HG03571 (cell line): Measurements from ENCODE around the gene DLX4.

Experiments
- ATAC-seq: cut with Tn5 transposase; IDR thresholded peaks from one replicate; pipeline ENCODE4 v1.9.1; 2021; ENCODE audit not compliant: unreplicated experiment

Gene DLX4

DNA sequence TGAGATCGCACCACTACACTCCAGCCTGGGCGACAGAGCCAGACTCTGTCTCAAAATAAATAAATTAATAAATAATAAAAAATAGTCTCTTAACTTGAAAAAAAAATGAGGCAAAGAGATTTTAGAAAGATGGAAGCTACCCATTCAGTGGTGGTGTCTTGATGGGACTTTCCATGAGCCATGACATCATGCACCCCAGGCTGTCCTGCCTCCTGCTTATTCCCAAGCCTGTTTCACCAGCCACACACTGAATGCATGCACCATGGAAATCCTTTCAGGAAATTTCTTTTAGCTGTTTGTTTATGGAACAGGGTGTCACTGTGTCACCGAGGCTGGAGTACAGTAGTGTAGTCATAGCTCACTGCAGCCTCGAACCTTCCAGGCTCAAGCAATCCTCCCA is 34.9 kb downstream of the DLX4 start:
- no peak for ATAC-seq

DNA sequence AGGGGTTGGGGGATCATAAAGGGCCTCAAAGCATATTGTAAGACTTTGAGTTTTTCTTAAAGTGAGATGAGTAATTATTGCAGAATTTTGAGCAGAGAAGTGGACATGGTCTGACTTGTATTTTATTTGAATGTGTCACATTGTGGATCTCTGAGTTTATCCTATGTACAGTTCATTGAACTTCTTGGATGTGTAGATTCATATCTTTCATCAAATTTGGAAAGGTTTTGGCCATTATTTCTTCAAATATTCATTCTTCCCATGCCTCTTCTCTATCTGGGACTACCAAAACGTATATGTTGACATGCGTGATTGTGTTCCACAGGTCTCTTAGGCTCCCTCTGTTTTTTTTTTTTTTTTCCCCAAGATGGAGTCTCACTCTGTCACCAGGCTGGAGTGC is 40.3 kb downstream of the DLX4 start:
- no peak for ATAC-seq

DNA sequence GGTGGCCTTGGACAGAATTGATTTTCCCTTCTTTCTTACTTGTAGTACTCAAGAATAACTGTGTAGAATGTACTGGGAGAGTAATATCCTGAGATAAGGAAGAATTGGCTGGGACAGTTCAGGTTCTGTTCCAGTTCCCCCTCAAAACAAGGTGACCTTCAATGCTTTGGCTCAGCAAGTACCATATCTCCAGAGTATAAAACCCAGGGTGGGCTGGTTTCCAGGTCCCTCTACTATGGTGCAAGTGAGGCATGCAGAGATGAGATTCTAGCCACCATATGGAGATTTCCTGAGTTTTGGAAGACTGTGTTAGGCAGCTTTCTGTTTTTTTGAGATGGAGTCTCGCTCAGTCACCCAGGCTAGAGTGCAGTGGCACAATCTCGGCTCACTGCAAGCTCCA is 44.1 kb downstream of the DLX4 start:
- ATAC-seq = no peak

DNA sequence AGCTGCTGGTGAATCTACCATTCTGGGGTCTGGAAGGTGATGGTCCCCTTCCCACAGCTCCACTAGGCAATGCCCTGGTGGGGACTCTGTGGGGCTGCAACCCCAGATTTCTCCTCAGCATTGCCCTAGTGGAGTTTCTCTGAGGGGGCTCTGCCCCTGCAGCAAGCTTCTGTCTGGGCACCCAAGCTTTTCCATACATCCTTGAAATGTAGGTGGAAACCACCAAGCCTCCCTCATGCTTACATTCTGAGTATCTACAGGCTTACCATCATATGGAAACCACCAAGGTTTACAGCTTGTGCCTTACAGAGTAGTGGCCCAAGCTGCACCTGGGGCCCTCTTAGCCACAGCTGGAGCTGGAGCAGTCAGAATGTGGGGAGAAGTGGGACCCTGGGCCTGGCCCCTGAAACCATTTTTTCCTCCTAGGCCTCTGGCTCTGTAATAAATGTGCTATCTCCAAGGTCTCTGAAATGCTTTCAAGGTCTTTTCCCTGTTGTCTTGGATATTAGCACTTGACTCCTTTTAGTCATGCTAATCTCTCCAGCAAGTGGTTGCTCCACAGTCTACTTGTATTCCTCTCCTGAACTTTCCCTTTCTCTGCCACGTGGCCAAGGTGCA is 45.6 kb downstream of the DLX4 start:
- ATAC-seq = no peak

DNA sequence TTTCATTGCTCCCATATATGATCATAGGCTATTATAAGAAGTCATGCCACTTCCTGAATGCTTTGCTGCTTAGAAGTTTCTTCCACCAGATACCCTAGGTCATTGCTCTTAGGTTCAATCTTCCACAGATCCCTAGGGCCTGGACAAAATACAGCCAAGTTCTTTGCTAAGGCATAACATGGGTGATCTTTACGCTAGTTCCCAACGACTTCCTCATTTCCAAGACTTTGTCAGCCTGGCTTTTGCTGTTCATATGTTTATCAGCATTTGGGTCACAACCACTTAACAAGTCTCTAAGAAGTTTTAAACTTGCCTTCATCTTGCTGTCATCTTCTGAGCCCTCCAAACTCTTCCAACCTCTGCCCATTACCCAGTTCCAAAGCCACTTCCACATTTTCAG is 46.2 kb downstream of the DLX4 start:
- ATAC-seq = no peak

DNA sequence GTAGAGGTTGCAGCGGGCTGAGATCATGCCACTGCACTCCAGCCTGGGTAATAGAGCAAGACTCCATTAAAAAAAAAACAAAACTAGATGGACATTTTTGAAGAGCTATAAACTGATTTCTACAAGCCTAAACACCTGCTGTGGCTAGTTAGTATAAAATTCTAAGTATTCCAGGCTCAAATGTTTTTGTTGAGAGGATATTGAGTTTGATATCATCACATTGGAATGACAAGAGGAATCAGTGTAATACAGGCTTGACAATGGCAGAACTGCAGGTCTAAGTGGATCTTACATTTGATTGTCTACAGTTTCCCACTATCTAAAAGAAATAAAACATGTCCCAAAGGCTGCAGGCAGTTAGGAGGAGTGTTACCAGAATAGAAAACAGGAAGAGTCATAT is 49.9 kb downstream of the DLX4 start:
- no peak for ATAC-seq

DNA sequence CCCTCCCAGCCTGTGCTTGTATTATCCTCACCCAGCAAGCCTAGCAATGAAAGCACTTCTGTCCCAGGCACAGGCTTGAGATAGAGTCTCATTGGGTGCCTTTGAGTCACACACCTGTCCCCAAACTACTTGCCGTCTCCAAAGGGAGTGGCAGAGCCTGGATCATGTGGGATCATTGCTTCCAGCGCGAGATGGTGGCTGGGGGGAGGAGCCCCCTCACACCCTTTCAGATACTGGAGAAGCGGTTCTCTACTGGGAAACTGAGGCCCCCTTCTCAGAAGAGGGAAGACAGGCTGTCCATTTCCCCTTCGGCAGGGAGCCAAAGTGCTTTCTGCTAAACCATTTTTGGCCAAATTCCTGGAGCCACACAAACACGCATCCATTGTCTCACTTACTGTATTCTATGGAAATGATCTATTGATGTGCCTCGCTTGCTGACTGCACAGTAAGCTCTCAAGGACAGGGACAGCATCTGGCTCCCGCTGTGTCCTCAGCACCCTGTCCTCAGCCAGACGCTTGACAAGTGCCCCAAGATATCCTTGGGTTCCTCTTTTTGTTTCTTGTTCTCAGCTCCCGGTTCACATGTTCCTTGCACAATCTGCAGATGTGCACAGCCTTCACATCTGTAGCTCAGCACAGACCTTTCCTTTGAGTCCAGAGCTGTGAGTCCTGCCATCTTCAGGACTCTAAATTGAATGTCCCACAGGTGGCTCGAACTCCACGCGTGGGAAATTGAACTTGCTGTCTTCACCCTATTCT is 52.0 kb downstream of the DLX4 start:
- ATAC-seq = no peak

DNA sequence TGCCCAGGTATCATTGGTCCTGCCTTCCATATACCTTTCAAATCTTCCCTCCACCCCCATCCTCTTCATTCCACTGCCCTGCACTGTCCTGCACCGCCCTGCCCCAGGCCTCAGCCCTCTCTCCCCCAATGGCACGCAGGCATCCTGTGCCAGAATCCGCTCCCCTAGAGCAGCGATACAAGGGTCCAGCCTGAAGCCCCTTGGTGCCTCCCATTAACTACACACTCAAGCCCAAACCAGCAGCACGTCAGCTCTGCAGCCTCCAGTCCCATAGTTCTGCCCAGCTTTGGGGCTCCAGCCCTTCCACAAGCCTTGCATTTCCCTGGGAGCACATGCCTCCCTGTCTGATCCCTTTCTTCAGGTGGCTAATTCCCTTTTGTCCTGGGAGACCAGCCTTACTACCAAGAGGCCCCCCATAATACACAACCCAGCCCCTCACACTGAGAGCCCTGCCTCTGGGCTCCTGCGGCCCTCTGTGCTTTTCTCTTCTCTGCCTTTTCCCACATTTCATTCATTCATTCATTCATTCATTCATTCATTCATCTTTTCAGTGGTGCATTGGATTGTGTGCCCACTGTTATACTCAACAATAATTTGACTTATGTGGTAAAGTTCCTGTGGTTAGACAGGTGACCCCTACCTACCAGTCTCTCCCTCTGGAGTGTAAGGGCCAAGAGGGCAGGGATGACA is 52.8 kb downstream of the DLX4 start:
- no peak for ATAC-seq

DNA sequence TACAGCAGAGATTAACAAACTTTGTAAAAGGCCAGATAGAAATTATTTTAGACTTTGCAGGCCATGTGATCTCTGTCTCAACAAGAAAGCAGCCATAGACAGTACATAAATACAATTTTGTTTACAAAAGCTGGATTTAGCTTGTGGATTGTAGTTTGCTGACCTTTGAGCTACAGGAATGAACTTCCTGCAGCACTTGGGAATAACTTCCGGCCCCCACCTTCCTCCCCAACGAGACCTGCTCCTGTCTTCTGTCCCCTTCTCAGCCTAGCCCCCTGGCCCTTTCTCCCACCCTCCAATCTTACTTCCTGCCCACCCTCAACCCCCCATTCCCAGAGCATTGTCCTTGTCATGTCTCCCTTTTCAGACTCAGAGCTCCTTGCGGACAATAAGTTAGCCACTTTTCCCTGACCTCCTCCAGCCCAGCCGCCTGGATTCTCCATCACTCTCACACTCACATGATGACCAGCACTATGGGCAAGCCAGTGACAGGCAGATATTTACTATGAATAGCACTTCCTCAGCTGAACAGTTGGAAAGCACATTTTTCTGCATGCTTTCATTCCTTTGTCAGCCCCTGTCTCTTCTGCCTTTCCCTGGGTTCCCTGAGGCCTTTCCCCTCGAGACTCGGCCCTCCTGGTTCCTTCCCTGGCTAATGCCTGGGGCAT is 53.6 kb downstream of the DLX4 start:
- no peak for ATAC-seq

DNA sequence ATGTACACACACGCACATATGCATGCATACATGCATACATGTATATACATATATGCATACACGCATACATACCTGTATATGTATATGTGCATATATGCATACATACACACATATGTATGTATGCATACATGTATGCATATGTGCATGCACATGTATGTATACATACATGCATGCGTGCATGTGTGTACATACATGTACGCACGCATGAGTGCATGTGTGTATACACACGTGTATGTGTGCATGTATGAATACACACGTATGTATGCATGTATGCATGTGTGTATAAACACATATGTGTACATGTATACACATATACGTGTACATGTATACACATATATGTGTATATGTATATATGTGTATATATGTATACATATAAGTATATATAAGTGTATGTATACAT is 54.5 kb downstream of the DLX4 start:
- ATAC-seq = no peak
